K562 (cell line): ENCODE data around the gene CNTRL. TPM values are rescaled to one million over a fixed set of nuclear protein-coding genes. Genes with fewer than 3 reads are reported as not detected.

Source experiments
- HIVEP1 ChIP-seq: fragments of 250-450 bp; sonication (Bioruptor Pico); IDR thresholded peaks from 2 replicates; pipeline ENCODE4 v1.4.0; 2020; ENCODE audit warnings: mild to moderate bottlenecking
- PHF20 ChIP-seq: fragments of 450-650 bp; IDR thresholded peaks from 2 replicates; pipeline ENCODE4 v1.6.1; 2018; ENCODE audit not compliant: partially characterized antibody
- RCOR1 ChIP-seq, 2 experiments: IDR thresholded peaks; 2 replicates each; pipeline ENCODE4 v1.6.1; 2012; ENCODE audit warnings: low read depth in 2 of 2, low read length in 2 of 2, borderline replicate concordance in 1 of 2, improper control_type of control experiment in 1 of 2
- ZBTB7A ChIP-seq: IDR thresholded peaks from 2 replicates; pipeline ENCODE4 v1.6.1; 2011; ENCODE audit warnings: low read depth, mild to moderate bottlenecking, low read length, moderate library complexity, borderline replicate concordance; ENCODE audit not compliant: control insufficient read depth
- ZZZ3 ChIP-seq: fragments of 450-650 bp; IDR thresholded peaks from 2 replicates; pipeline ENCODE4 v1.6.1; 2016; ENCODE audit warnings: antibody characterized with exemption, mild to moderate bottlenecking, moderate library complexity
- polyA plus RNA-seq, 8 experiments: library from polyadenylated mRNA; depleted of rRNA in 4 of 8; stranded (reverse) in 5 of 8; unstranded in 3 of 8; fragments of >200 nt; fragmentation: Nextera tagmentation in 2 of 8; fragmentation: Illumina TruSeq in 1 of 8; extraction: Ambion mirVana in 2 of 8; extraction: Trizol in 1 of 8; gene quantifications; 2 replicates each; pipeline versions ENCODE4 v1.2.1 to v1.2.3, GENCODE V29; 2011 to 2014; ENCODE audit warnings: inconsistent platforms in 1 of 8, missing spikeins in 1 of 8
- total RNA-seq, 7 experiments: library from RNA; depleted of rRNA in 6 of 7; stranded (reverse); fragments of >200 nt in 6 of 7; fragmentation: Illumina TruSeq in 2 of 7; extraction: Trizol in 2 of 7; gene quantifications; 2 replicates each; pipeline versions ENCODE4 v1.2.1 to v1.2.3, GENCODE V29; 2011 to 2021; ENCODE audit warnings: low replicate concordance in 1 of 7
- TF ChIP-seq, protein P1 (sequence below): fragments of 250-450 bp; sonication (Bioruptor Pico); IDR thresholded peaks from 2 replicates; pipeline ENCODE4 v1.4.0; 2020; ENCODE audit warnings: mild to moderate bottlenecking, moderate library complexity
- TF ChIP-seq, protein P2 (sequence below): fragments of 250-450 bp; sonication (Bioruptor Pico); IDR thresholded peaks from 2 replicates; pipeline ENCODE4 v1.4.0; 2020
- TF ChIP-seq, protein P3 (sequence below): sonication (generic); formaldehyde crosslinking; IDR thresholded peaks from 2 replicates; pipeline ENCODE4 v1.8.1; 2022; ENCODE audit warnings: missing genetic modification reagents

Gene CNTRL
- total and polyA plus RNA-seq, 9 of the 15 experiments (the other 6 are each of a cell fraction or from before 2014, with no cell fraction given): 9.2 to 28.9 (median 20.5) TPM

GRCh38 chr9:121085661-121086060, 10.9 kb downstream of the CNTRL start (continued):
- TF ChIP-seq, protein P1, sequence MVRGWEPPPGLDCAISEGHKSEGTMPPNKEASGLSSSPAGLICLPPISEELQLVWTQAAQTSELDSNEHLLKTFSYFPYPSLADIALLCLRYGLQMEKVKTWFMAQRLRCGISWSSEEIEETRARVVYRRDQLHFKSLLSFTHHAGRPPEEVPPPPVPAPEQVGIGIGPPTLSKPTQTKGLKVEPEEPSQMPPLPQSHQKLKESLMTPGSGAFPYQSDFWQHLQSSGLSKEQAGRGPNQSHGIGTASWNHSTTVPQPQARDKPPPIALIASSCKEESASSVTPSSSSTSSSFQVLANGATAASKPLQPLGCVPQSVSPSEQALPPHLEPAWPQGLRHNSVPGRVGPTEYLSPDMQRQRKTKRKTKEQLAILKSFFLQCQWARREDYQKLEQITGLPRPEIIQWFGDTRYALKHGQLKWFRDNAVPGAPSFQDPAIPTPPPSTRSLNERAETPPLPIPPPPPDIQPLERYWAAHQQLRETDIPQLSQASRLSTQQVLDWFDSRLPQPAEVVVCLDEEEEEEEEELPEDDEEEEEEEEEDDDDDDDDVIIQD (CRISPR knock-in tag): no peak
- TF ChIP-seq HIVEP1 (CRISPR knock-in tag) (no peak), RCOR1 (IDR thresholded peaks at IDR 0.05; ENCODE audit: borderline replicate concordance in 1 of 2, low read depth in 2 of 2, low read length in 2 of 2) (no peak), PHF20 (no peak), ZBTB7A (no peak), ZZZ3 (no peak)
- TF ChIP-seq, protein P2, sequence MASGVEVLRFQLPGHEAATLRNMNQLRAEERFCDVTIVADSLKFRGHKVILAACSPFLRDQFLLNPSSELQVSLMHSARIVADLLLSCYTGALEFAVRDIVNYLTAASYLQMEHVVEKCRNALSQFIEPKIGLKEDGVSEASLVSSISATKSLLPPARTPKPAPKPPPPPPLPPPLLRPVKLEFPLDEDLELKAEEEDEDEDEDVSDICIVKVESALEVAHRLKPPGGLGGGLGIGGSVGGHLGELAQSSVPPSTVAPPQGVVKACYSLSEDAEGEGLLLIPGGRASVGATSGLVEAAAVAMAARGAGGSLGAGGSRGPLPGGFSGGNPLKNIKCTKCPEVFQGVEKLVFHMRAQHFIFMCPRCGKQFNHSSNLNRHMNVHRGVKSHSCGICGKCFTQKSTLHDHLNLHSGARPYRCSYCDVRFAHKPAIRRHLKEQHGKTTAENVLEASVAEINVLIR (CRISPR knock-in tag): no peak
- TF ChIP-seq, protein P3, sequence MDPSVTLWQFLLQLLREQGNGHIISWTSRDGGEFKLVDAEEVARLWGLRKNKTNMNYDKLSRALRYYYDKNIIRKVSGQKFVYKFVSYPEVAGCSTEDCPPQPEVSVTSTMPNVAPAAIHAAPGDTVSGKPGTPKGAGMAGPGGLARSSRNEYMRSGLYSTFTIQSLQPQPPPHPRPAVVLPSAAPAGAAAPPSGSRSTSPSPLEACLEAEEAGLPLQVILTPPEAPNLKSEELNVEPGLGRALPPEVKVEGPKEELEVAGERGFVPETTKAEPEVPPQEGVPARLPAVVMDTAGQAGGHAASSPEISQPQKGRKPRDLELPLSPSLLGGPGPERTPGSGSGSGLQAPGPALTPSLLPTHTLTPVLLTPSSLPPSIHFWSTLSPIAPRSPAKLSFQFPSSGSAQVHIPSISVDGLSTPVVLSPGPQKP (CRISPR knock-in tag): no peak
